IMR-90 (cell line): ENCODE data around the gene GUCY1B1.

Source experiments
- CEBPB ChIP-seq: IDR thresholded peaks from 2 replicates; pipeline ENCODE4 v1.6.1; 2012; ENCODE audit warnings: low read depth, low read length, improper control_type of control experiment
- CTCF ChIP-seq: conservative IDR thresholded peaks from 2 replicates; pipeline ENCODE4 v1.5.1; 2012; ENCODE audit warnings: mild to moderate bottlenecking, low read depth, low read length, improper control_type of control experiment
- POLR2A ChIP-seq: IDR thresholded peaks from 2 replicates; pipeline ENCODE4 v1.6.1; 2012; ENCODE audit warnings: mild to moderate bottlenecking, low read depth, low read length

GRCh38 chr4:155811083-155811482, 52.3 kb downstream of the GUCY1B1 start:
- TF ChIP-seq CEBPB (no peak), CTCF (no peak), POLR2A (no peak)
